HEK293 (cell line): ENCODE data around the gene MIF.

ENCODE experiments used
- CTCF ChIA-PET: fragments of 350-600 bp; formaldehyde crosslinking; extraction: SDS; loops from one replicate; lab custom pipeline; 2021; ENCODE audit warnings: antibody characterized with exemption; lab: Yijun Ruan, JAX
- POLR2A ChIA-PET: fragments of 300-600 bp; formaldehyde crosslinking; extraction: SDS; loops from one replicate; lab custom pipeline; 2020; ENCODE audit warnings: antibody characterized with exemption, inconsistent platforms; lab: Yijun Ruan, JAX
- H3K27ac ChIP-seq: fragments of 200-500 bp; sonication (Bioruptor generic); 2 replicates; pipeline ENCODE4 v1.5.1; 2014; ENCODE audit warnings: low read depth, low read length, control low read depth, inconsistent platforms; ENCODE audit errors: extremely low read depth
- H3K36me3 ChIP-seq, 2 experiments: fragments of 200-500 bp in 1 of 2; sonication (Bioruptor generic) in 1 of 2; 1 replicate in 1 of 2; 2 replicates in 1 of 2; pipeline ENCODE4 v1.5.1; 2014 to 2017; ENCODE audit warnings: inconsistent platforms in 2 of 2, low read length in 2 of 2; ENCODE audit not compliant: control insufficient read depth in 2 of 2, insufficient read depth in 1 of 2
- H3K4me1 ChIP-seq: fragments of 200-500 bp; sonication (Bioruptor generic); 2 replicates; pipeline ENCODE4 v1.5.1; 2014; ENCODE audit warnings: mild to moderate bottlenecking, low read length, inconsistent platforms; ENCODE audit not compliant: control insufficient read depth, insufficient read depth
- H3K4me3 ChIP-seq: 2 replicates; pipeline ENCODE4 v1.5.1; 2011; ENCODE audit warnings: low read depth, mild to moderate bottlenecking, control low read depth, low read length, moderate library complexity
- H3K9me3 ChIP-seq: fragments of 200-500 bp; sonication (Bioruptor generic); 2 replicates; pipeline ENCODE4 v1.5.1; 2014; ENCODE audit warnings: low read depth, low read length, inconsistent platforms; ENCODE audit not compliant: control insufficient read depth, insufficient read depth
- GLIS2 ChIP-seq: fragments of 450-650 bp; formaldehyde crosslinking; IDR thresholded peaks from 2 replicates; pipeline ENCODE4 v1.5.1; 2016; ENCODE audit warnings: missing biosample characterization, missing genetic modification characterization
- KLF7 ChIP-seq: fragments of 450-650 bp; formaldehyde crosslinking; IDR thresholded peaks from 2 replicates; pipeline ENCODE4 v1.5.1; 2016; ENCODE audit warnings: missing biosample characterization, missing genetic modification characterization, borderline replicate concordance
- KLF8 ChIP-seq: fragments of 450-650 bp; formaldehyde crosslinking; IDR thresholded peaks from 2 replicates; pipeline ENCODE4 v1.5.1; 2016; ENCODE audit warnings: missing biosample characterization, missing genetic modification characterization
- SP2 ChIP-seq: fragments of 450-650 bp; formaldehyde crosslinking; IDR thresholded peaks from 2 replicates; pipeline ENCODE4 v1.5.1; 2016; ENCODE audit warnings: missing biosample characterization, missing genetic modification characterization
- TRIM28 ChIP-seq: IDR thresholded peaks from 2 replicates; pipeline ENCODE4 v1.6.1; 2011; ENCODE audit warnings: low read length, control low read depth, borderline replicate concordance
- TSHZ1 ChIP-seq: fragments of 450-650 bp; formaldehyde crosslinking; IDR thresholded peaks from 2 replicates; pipeline ENCODE4 v1.5.1; 2016; ENCODE audit warnings: missing biosample characterization, missing genetic modification characterization, borderline replicate concordance
- ZBTB17 ChIP-seq: fragments of 450-650 bp; formaldehyde crosslinking; IDR thresholded peaks from 2 replicates; pipeline ENCODE4 v1.5.1; 2016; ENCODE audit warnings: missing biosample characterization, missing genetic modification characterization
- ZBTB20 ChIP-seq: fragments of 450-650 bp; formaldehyde crosslinking; IDR thresholded peaks from 2 replicates; pipeline ENCODE4 v1.5.1; 2016; ENCODE audit warnings: missing biosample characterization, missing genetic modification characterization
- ZFHX2 ChIP-seq: fragments of 450-650 bp; formaldehyde crosslinking; conservative IDR thresholded peaks from 2 replicates; pipeline ENCODE4 v1.5.1; 2016; ENCODE audit warnings: missing biosample characterization, missing genetic modification characterization
- ZFP69B ChIP-seq: fragments of 450-650 bp; formaldehyde crosslinking; IDR thresholded peaks from 2 replicates; pipeline ENCODE4 v1.5.1; 2016; ENCODE audit warnings: missing biosample characterization, missing genetic modification characterization
- ZIC2 ChIP-seq: fragments of 450-650 bp; formaldehyde crosslinking; IDR thresholded peaks from 2 replicates; pipeline ENCODE4 v1.5.1; 2016; ENCODE audit warnings: missing biosample characterization, missing genetic modification characterization
- ZNF112 ChIP-seq: fragments of 450-650 bp; formaldehyde crosslinking; IDR thresholded peaks from 2 replicates; pipeline ENCODE4 v1.5.0; 2017; ENCODE audit warnings: missing biosample characterization, missing genetic modification characterization
- ZNF2 ChIP-seq: fragments of 450-650 bp; formaldehyde crosslinking; IDR thresholded peaks from 2 replicates; pipeline ENCODE4 v1.5.1; 2016; ENCODE audit warnings: missing biosample characterization, missing genetic modification characterization
- ZNF266 ChIP-seq: fragments of 450-650 bp; formaldehyde crosslinking; IDR thresholded peaks from 2 replicates; pipeline ENCODE4 v1.5.1; 2016; ENCODE audit warnings: missing biosample characterization, missing genetic modification characterization, low read depth
- ZNF280C ChIP-seq: fragments of 450-650 bp; formaldehyde crosslinking; IDR thresholded peaks from 2 replicates; pipeline ENCODE4 v1.5.1; 2016; ENCODE audit warnings: missing biosample characterization, missing genetic modification characterization
- ZNF394 ChIP-seq: fragments of 450-650 bp; formaldehyde crosslinking; IDR thresholded peaks from 2 replicates; pipeline ENCODE4 v1.5.1; 2016; ENCODE audit warnings: missing biosample characterization, missing genetic modification characterization, mild to moderate bottlenecking, moderate library complexity, borderline replicate concordance
- ZNF433 ChIP-seq: fragments of 450-650 bp; formaldehyde crosslinking; IDR thresholded peaks from 2 replicates; pipeline ENCODE4 v1.5.1; 2016; ENCODE audit warnings: missing biosample characterization, missing genetic modification characterization, low read depth
- ZNF530 ChIP-seq: fragments of 450-650 bp; formaldehyde crosslinking; IDR thresholded peaks from 2 replicates; pipeline ENCODE4 v1.5.1; 2016; ENCODE audit warnings: low read depth, missing biosample characterization, missing genetic modification characterization
- ZNF561 ChIP-seq: fragments of 450-650 bp; IDR thresholded peaks from 2 replicates; pipeline ENCODE4 v1.5.1; 2018; ENCODE audit warnings: missing biosample characterization, missing genetic modification characterization, borderline replicate concordance
- ZNF610 ChIP-seq: fragments of 450-650 bp; formaldehyde crosslinking; IDR thresholded peaks from 2 replicates; pipeline ENCODE4 v1.5.1; 2016; ENCODE audit warnings: missing biosample characterization, missing genetic modification characterization, borderline replicate concordance
- ZNF621 ChIP-seq: fragments of 450-650 bp; formaldehyde crosslinking; IDR thresholded peaks from 2 replicates; pipeline ENCODE4 v1.5.1; 2017; ENCODE audit warnings: missing biosample characterization, missing genetic modification characterization
- ZNF660 ChIP-seq: fragments of 450-650 bp; IDR thresholded peaks from 2 replicates; pipeline ENCODE4 v1.5.1; 2018; ENCODE audit warnings: missing biosample characterization, mild to moderate bottlenecking, missing genetic modification characterization
- ZNF692 ChIP-seq: fragments of 450-650 bp; formaldehyde crosslinking; IDR thresholded peaks from 2 replicates; pipeline ENCODE4 v1.5.1; 2016; ENCODE audit warnings: missing biosample characterization, missing genetic modification characterization
- ZNF76 ChIP-seq: fragments of 450-650 bp; formaldehyde crosslinking; IDR thresholded peaks from 2 replicates; pipeline ENCODE4; 2016; ENCODE audit warnings: low read depth, missing biosample characterization, missing genetic modification characterization, borderline replicate concordance
- ZNF785 ChIP-seq: fragments of 450-650 bp; formaldehyde crosslinking; IDR thresholded peaks from 2 replicates; pipeline ENCODE4 v1.5.1; 2016; ENCODE audit warnings: missing biosample characterization, missing genetic modification characterization
- TF ChIP-seq, protein P1 (sequence below): fragments of 450-650 bp; formaldehyde crosslinking; optimal IDR thresholded peaks from 2 replicates; pipeline ENCODE3; 2016; ENCODE audit warnings: missing biosample characterization, mild to moderate bottlenecking, missing genetic modification characterization

Gene MIF

DNA sequence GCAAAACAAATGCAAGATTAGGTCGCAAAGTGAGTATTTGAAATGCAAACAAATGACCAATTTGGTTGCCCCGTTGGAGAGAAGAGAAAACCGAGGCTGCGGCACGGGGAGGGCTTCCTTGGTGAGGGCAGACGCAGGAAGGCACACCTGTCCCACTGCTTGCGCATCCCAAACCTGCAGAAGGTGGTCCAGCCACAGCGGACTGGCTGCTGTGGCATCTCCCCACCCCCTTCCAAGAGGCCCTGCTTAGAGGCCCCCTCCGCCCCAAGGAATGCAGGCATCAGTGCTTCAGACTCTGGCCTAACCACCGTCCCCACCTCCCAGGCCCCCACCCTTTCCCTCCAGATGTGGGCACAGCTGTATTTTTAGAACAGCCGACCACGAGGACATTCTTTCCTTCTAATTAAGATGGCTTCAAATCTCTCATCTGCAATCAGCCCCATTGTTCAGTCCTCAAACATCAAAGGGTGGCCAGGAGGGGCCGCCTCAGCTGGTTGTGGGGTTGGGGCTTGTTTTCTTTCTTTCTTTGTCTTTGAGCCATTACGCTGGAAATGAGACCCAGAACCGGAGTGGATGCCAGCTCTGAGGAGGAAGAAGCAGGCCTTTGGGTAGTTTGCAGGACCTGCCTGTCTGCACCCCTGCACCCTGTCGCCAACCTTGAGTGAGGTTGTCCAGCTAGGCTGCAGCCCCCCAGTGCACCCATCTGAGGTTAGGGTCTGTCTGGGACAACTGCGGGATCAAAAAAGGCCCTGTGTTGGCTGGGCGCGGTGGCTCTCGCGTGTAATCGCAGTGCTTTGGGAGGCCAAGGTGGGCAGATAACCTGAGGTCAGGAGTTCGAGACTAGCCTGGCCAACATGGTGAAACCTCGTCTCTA is 46.0 kb upstream of the MIF start (continued):
- no peak for TF ChIP-seq TSHZ1 (tag by site-specific recombination)
- no peak for TF ChIP-seq ZNF112 (tag by site-specific recombination)
- no peak for TF ChIP-seq ZNF2 (tag by site-specific recombination)
- no peak for TF ChIP-seq TRIM28
- no peak for TF ChIP-seq ZFP69B
- no peak for TF ChIP-seq ZNF433 (tag by site-specific recombination)
- no peak for TF ChIP-seq ZNF785 (tag by site-specific recombination)
- TF ChIP-seq ZNF280C = no peak
- TF ChIP-seq, all 188 proteins: peak for 0

DNA sequence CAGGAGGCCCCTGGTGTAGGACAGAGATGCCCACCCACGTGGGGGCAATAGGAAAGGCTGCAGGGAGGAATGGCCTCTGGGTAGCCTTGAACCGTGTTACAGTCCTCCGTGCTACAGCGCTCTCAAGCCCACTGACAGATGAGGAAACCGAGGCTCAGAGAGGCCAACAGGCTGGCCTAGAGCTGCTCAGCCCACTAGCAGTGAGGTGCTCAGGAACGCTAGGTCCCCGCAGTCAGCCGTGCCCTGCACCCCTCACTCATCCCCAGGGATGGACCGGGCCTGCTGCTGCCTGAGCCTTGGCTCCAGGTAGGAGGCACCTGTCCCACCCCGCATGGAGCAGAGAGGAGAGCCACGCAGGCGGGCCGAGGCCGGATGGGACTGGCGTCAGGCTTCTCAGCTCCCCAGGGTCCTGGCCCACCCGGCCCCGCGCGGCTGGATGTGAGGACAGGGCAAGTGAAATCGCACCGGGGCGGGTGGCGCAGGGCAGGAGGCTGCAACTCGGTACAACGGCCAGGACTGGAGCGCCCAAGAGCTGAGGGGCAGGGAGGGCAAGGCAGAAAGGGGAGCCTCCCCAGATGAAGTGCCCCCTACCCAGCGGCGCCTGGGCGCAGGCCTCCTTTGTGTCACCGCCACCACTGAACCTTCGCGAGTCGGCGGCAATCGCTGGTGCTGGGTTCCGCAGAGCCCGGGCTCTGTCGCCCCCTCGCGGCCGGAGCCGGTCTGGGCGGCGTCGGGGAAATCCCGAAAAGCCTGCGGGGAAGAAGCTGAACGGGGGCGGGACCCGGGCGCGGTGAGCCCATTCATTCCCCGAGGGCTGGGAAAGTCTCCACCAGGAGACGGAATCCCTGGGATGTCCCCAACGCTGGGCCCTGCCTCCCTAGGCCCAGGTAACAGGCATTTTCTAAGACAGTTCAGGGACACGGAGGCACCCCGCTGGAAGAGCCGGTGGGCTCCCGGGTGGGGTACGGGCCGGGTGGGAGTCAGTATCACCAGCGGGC is 44.9 kb upstream of the MIF start:
- Histone ChIP-seq H3K4me1 (no peaks in the 10 kb centered on the region), H3K27ac (no peak overlapping the region), H3K4me3 (no peak overlapping the region), H3K36me3 (no peaks in the 10 kb centered on the region), H3K9me3 (no peaks in the 10 kb centered on the region)
- ChIA-PET CTCF (interaction anchor here (0.5 to 5.1 kb wide), 52 partner anchors 8 to 631 kb away, joined by 3 to 34 read pairs (median 4); partner anchors contain the start of genes C22orf15, CHCHD10, MIF and MMP11), POLR2A (interaction anchor here (1.2 to 1.6 kb wide), 3 partner anchors 8 to 24 kb away, joined by 3 to 10 read pairs (median 5); partner anchors contain the start of gene SLC2A11)
- TF ChIP-seq ZNF394 (tag by site-specific recombination) (peak; percentile 53; the same call in 1 of the 2 replicates), ZNF621 (tag by site-specific recombination) (no peak), ZNF610 (no peak), KLF8 (peak; percentile 74), ZBTB20 (tag by site-specific recombination) (0 out of 2 replicates have a peak, but pooled peaks have one; percentile 21), ZNF692 (tag by site-specific recombination) (peak; percentile 44), KLF7 (no peak), ZNF76 (tag by site-specific recombination) (peak; percentile 47; the same call in 1 of the 2 replicates), ZNF660 (no peak; the same call in none of the 2 replicates), ZBTB17 (tag by site-specific recombination) (peak; percentile 89), ZNF530 (tag by site-specific recombination) (no peak), ZNF266 (tag by site-specific recombination) (no peak), ZFHX2 (peak; percentile 42), GLIS2 (tag by site-specific recombination) (peak; percentile 52), SP2 (peak; percentile 45), ZIC2 (peak; percentile 39; the same call in 1 of the 2 replicates), ZNF561 (tag by site-specific recombination) (peak; percentile 81; the same call in 1 of the 2 replicates)
- TF ChIP-seq, protein P1, sequence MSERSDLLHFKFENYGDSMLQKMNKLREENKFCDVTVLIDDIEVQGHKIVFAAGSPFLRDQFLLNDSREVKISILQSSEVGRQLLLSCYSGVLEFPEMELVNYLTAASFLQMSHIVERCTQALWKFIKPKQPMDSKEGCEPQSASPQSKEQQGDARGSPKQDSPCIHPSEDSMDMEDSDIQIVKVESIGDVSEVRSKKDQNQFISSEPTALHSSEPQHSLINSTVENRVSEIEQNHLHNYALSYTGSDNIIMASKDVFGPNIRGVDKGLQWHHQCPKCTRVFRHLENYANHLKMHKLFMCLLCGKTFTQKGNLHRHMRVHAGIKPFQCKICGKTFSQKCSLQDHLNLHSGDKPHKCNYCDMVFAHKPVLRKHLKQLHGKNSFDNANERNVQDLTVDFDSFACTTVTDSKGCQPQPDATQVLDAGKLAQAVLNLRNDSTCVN = peak; percentile 33
